ENCODE data around the gene PHKB.
"Not testable (repeated sequence)": the region's sequence is repeated elsewhere in the genome, so short reads cannot be mapped to it uniquely, and the experiment has no call there.

PHKB gene

DNA sequence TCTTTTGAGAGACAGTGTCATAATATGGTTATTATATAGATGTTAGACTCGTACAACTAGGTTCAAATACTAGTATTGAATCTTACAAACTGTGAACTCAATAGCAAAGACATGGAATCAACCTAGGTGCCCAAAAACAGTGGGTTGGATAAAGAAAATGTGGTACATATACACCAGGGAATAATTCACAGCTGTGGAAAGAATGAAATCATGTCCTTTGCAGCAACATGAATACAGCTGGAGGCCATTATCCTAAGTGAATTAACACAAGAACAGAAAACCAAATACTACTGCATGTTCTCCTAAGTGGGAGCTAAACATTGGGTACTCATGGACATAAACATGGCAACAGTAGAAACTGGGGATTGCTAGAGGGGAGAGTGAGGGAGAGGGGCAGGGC is 8.1 kb downstream of the PHKB start:
- DNase-seq (ENCODE audit: low spot score), result no peak

DNA sequence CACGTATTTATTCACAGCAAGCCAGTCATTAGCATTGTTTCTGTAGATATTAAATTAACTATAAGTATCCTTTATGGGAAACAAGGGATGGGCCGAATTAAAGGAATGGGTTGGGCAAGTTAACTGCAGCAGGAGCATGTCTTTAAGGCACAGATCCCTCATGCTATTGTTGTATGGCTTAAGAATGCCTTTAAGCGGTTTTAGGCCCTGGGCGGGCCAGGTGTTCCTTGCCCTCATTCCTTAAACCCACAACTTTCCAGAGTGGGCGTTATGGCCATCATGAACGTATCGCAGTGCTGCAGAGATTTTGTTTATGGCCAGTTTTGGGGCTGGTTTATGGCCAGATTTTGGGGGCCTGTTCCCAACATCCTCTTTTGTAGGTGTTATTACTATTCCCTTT is 9.1 kb downstream of the PHKB start:
- no peak for DNase-seq (ENCODE audit: low spot score)

DNA sequence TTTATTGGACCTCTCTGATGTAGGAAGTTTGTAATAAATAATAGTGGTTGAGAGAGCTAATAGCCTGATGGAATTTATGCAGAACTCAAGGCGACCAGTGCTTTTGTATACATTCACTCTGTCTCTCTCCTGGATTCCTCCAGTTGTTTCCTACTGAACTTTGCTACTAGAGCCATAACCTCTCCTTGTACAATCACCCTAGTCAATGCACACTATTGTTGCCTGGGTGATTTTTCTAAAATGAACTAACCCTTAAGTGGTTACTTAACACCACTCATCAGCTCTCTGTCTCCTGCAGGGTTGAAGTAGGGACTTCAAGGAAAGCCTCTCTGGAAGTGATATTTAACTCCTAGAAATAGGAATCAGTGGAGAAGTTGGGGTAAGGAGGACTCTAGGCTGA is 9.7 kb downstream of the PHKB start:
- no peak for DNase-seq (ENCODE audit: low spot score)

DNA sequence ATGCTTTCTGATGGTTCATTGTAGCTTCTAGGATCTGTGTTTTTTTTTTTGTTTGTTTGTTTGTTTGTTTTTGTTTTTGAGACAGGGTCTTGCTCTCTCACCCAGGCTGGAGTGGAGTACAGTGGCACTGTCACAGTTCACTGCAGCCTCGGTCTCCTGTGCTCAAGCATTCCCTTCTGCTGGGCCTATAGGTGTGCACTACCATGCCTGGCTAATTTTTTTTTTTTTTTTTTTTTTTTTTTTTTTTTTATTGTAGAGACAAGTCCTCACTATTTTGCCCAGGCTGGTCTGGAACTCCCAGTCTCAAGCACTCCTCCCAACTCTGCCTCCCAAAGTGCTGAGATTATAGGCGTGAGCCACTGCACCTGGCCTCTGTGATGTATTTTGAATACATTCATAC is 11.9 kb downstream of the PHKB start:
- not testable (repeated sequence) for DNase-seq (ENCODE audit: low spot score)

DNA sequence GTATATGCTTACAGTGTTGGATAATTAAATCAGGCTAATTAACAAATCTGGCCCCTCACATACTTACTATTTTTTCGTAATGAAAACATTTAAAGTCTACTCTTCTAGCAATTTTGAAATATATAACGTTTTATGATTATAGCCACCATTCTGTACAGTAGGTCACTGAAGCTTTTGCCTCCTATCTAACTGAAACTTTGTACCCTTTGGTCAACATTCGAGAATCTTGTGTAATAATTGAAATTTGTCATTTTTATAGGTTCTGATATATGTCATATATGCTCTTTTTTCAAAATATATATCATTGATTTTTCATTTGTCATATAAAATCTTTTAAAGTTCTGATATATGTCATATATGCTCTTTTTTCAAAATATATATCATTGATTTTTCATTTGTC is 12.7 kb downstream of the PHKB start:
- DNase-seq (ENCODE audit: low spot score), result no peak

DNA sequence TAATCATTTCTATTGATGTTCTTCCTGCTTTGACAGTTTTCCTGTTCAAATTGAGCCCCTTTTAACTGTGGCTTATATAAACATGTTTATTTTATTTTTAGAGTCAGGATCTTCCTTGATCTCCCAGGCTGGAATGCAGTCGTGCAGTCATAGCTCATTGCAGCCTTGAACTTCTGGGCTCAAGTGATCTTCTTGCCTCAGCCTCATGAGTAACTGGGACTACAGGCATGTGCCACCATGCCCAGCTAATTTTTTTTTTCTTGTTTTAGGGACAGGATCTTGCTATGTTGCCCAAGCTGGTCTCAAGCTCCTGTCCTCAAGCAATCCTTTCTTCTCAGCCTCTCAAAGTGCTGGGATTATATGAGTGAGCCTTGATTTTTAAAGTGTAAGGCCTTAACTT is 14.7 kb downstream of the PHKB start:
- no peak for DNase-seq (ENCODE audit: low spot score)

DNA sequence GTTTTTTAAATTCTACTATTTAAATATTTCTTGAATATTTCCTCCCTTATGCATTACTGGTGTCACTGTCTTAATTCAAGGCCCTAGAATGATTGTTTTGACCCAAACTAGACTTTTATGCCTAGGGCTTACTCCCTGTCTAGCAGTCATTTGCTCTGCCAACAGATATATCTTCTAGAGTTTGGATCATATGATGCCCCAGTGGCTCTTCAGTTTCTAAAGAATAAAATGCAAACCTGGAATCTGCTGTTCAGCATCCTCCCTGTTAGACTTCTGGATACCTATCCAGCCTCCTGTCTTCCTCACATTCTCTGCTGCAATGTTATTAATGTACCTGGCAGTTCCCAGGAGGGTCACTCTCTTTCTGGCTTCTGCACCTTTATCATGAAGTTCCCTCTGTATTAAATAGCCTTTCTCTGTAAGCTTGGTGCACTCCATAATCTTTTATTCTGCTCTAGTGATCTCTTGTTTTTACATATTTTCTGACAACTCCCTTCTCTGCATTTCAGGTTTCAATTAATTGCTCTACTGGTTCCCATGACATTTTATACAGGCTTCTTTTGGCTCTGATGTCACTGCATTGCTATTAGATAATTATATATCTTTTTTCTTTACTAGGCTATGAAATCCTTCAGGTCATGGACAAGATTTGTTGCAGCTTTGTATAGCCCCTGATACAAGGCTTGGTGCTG is 15.7 kb downstream of the PHKB start:
- DNase-seq (ENCODE audit: low spot score), result no peak

DNA sequence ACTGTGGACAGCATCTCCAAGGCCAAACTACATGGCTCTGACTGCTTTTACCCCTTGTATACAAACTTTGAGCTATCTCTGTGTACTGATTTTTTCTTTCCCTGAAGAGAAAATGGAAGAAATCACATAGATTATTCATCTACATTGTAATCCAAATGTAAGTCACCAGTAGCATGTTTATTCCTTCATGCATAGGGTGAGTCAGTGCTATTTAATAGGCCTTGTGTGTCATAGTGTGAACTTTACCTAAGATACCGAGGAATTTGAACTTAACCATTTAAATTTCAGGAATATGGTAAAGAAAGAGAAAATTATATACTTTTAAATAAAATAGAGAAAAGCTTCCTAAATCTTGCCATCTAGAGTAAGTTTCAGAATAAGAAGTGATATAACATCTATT is 16.5 kb downstream of the PHKB start:
- no peak for DNase-seq (ENCODE audit: low spot score)

DNA sequence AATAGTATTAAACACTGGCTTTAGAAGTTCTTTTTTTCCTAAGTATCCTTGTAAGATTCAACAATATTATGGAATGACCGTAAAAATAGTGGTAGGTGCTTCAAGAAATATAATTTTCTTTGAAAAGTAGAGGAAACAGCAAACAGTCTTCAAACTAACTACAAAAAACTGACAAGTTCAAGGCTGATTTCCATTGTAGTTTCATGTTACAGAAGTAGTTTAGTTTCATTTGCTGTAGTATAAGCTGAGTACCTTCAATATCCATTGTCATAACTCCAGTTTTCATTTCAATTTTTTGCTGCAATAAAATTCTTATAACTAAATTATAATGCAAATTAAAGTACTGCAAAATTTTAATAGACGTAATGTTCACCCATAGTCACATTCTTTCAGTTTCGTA is 19.3 kb downstream of the PHKB start:
- no peak for DNase-seq (ENCODE audit: low spot score)

DNA sequence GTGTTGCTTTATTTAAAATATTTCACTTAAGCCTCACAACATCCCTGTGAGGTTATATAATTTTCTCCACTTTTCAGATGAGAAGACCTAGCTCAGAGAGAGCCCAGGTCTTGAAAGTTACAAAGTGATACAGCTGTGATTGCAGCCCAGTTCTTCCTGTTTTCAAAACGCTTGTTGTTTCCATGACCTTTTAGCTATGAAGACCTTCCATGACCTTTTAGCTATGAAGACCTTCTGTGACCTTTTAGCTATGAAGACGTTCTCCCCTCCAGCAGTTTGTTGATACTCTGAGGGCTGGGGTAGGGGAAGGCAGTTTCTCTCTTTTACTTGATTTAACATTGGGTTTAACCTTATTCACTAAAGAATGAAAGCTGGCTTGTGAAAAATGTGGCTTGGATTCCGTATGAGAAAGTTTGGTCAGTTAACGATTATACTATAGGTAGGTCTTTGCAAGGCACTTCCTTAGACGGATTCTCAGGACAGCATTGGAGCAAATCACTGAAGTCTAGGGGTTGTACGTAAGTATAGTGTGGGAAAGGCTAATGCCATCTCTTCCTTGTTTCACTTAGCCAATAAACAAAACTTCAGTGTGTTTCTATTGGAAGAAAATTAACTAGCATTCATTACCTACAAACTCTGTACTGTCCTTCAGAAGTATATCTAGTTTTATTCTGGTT is 20.7 kb downstream of the PHKB start:
- DNase-seq (ENCODE audit: low spot score), result no peak

DNA sequence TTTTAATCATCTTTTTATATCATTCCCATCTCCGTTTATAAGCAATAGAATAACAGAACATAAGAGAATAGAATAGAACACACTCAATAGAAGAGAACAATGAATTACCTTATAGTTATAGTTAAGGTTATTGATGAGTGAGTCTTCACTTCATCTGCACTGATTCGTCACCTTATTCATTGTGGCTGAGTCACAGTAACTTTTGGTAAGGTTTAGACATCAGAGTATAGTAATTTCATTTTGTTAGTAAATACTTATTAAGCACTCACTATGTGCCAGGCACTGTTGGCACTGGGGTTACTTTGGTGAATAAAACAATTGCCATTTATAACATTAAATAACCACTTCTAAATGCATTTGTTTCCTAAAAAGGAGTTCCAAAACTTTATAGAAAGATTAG is 22.5 kb downstream of the PHKB start:
- no peak for DNase-seq (ENCODE audit: low spot score)

DNA sequence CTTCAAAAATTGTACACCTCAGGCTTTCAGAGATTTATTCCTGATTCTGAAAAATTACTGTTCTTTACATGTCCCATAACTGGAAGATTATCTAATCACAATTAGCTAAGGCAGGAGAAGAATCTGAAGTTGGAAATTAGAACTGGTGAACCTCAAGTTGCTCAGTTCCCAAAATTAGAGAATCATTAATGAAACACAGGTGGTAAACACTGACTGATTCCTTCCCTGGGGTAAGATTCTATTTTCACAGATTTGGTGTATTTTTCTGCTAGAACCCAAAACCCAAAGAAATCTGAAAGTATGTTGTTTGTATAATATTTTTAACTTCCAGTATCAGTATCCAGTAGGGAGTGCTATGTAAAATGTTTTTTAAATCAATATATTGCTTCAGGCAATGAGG is 25.7 kb downstream of the PHKB start:
- DNase-seq (ENCODE audit: low spot score), result no peak

DNA sequence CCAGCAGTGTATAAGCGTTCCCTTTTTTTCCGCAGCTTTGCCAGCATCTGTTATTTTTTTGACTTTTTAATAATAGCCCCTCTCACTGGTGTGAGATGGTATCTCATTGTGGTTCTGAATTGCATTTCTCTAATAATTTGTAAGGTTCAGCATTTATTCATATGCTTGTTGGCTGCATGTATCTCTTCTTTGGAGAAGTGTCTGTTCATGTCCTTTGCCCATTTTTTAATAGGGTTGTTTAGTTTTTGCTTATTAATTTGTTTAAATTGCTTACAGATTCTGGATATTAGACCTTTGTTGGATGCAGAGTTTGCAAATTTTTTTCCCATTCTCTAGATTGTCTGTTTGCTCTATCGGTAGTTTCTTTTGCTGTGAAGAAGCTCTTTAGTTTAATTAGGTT is 26.9 kb downstream of the PHKB start:
- no peak for DNase-seq (ENCODE audit: low spot score)

DNA sequence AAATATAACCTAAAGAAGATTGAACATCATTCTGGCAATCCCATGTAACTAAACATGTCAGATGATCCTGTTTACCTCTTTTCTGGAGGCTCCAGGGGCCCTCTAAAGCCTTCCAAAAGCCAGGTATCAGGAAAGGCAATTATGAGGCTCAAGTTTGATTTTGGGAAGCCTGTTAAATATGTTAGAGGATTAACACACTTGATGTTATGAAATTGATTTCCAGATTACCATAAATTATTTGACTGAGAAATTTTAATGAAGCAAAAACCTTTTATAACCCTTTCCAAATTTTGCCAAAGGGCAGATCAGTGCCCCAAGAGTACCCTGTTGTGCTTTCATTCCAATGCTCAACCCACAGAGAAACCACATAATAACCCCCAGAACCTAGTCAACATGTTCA is 29.3 kb downstream of the PHKB start:
- no peak for DNase-seq (ENCODE audit: low spot score)

DNA sequence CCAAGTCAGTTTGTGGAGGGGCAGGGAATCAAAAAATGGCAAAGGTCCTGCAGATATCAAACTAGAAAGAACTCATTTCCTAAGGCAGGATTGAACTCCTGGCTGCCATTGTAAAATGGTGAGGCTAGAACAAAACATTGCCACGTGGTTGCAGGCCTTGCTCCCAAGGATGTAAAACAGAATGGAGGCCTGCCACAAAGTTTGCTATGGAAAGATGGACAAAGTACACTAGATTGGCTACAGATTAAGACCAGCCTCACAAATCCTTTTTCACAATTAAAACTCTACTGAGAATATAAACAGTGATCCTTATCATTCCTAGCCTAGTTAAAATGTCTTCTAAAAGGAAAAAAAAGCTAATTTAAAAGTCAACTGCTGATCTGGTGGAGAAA is 30.9 kb downstream of the PHKB start:
- no peak for DNase-seq (ENCODE audit: low spot score)

DNA sequence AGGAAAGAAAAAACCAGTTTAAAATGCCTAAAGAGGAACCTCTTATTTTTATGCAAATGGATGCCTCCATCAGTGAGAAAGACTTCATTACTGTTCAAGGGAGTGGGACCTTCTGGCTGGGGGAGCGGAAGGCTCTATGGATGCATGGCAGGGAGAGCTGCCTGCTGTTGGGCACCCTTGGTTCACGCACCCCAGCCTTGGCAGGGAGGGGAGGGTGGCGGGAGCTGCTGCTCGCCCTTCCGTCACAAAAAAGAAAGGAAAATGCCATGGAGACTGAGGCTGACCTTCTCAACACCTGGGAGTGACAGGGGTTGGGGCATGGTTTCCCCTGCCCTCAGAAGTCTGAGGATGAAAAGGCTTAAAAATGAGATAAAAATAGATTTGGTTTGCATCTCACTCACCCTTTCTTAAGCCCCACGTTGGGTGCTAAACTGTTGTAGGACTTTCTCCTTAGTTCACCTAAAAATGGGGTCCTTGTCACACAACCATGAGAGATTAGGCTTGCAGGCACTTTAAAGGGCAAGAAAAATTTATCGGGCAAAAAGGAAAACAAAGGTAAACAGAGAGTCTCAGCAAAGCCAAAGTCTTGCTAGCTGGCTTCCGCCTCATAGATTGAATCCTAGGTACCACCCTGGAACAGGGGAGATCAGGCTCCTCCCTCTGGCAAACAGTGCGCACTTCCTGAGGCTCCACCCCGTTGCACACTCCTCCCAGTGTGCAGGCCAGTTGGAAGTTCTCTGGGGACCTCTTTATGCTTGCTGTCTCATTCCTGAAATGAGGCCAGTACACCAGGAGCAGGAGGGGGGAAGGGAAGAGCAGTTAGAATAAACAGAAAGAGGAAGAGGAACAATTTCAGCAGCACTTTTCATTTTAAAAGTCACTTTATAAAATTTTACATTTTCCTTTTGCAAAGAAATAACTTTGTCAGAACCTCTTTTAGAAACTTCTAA is 31.6 kb downstream of the PHKB start:
- peak; percentile 74 for DNase-seq (ENCODE audit: low spot score)

DNA sequence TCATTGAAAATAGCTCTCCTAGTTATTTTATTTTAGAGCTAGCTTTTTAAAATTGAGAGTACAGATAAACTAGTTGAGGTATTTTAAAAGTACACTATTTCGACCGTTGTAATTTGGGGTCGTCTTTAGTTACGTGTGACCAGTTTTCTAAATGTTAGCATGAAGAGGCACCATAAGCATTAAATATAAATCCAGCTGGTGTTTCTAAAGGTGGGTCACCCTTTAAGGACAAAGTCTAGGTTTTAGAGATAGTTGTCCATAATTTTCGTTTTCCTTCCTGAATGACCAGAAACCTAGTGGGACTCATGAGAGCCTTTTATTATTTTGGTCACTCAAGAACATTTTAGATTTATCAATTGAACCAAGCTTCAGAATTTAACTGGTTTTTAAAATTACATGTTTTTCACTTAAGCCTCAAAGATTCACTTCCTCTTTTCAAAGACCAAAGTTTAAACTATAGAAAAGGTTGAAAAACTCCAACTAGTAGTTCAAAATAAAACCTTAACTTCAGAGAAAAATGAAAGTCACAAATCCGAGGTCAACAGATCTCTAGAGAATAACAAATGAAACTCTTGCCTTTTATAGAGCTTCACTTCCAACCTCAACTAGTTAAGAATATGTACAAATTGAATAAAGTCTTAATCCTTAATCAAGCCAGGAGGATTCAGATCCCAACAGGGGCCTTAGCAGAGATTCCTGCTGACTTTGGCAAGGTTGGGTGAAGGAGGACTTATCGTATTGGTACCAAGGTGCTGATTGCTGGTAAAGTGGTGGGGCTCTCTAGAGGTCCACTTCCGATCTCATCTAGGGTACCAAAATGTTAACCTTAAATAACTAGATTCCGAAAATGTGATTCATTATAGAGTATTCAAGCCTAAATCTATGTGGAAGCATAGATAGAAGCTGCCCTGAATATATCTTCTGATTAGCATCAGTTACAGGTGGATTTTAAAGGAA is 32.5 kb downstream of the PHKB start:
- DNase-seq (ENCODE audit: low spot score), result peak; percentile 34

DNA sequence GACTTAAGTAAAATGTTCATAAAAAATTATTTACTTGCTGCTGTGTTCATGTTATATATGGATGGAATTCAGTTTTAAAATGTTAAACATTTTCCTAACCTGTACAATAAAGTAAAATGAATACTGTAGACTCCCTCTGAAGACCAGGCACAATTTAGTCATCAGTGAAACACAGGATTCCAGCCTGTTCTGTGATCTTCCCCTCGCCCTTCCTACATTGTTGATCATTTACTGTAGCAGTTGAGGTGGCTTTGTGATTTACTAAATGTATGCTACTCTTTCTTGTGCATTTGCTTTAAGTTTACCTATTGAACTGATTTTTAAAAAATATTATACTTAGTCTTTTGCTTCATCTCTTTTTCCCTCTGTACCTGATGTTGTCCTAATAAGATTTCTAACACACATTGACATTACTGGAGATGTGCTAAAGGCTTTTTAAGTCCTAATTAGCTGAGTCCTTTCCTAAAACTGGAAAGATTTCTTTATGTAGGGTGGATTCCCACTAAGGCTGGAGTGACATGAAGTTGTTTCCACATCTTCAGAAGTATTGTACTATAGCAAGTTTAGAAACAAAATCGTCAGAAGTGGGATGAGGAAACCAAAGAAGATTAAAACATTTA is 38.1 kb downstream of the PHKB start:
- no peak for DNase-seq (ENCODE audit: low spot score)

DNA sequence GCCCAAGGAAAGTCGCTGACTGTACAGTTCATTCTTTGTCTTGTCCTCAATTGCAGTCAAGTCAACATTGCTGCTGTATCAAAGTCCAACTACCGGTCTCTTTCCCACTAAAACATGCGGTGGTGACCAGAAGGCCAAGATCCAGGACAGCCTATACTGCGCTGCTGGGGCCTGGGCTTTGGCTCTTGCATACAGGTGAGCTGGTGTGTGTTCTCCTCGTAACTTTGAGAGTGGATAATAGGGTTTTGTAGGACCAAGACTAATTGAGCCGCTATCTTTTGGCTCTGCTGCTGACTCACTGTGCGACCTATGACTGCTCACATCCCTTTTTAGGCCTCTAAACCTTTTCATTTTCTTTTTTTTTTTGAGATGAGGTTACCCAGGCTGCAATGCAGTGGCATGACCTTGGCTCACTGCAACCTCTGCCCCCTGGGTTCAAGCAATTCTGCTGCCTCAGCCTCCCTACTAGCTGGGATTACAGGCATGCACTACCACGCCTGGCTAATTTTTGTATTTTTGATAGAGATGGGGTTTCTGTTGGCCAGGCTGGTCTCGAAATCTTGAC is 38.7 kb downstream of the PHKB start:
- no peak for DNase-seq (ENCODE audit: low spot score)

DNA sequence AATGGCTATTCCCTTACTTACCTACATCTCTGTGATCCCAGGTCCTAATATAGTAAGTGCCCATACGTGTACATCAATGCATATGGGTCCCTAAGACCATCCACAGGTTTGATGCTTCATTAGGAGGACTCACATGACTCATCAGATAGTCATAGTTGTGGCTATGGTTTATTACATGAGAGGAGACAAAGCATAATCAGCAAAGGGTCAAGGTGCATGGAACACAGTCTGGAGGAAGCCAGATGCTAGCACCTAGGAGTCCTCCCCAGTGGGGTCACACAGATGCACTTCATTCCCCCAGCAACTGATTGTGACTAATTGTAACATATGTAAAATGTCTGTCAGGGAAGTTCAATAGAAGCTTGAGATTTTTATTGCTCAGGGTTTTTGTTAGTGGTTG is 42.8 kb downstream of the PHKB start:
- DNase-seq (ENCODE audit: low spot score), result no peak

DNA sequence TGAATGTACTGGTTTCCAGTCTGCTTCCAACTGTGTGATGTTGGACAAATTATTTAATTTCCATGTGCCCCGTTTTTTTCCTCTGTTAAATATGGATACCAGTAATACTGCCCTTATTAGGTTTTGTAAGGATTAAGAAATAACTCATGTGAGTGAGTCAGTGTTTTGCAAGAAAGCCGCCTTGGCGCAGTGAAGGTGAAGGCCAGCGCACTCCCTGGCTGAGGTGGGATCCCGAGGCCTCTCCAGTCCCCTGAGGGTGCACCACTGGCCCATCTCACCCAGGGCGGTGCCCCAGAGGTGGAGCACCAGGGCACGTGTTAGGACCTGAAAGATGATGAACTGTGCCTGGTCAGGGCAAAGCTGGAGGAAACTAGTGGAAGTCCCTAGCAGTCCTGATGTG is 43.5 kb downstream of the PHKB start:
- no peak for DNase-seq (ENCODE audit: low spot score)
